Osteocyte (in vitro differentiated cells): Measurements from ENCODE around the gene AKT1. TPM values are rescaled to one million over a fixed set of nuclear protein-coding genes. Genes with fewer than 3 reads are reported as not detected.

Experiments used
- DNase-seq: peaks from one replicate; pipeline ENCODE4 v3.0.0; 2021; ENCODE audit warnings: mixed read lengths; ENCODE audit not compliant: unreplicated experiment; ENCODE audit errors: extremely low spot score
- H3K27ac Mint-ChIP-seq: one replicate; pipeline ENCODE4 v1.8.0; 2021; ENCODE audit warnings: mild to moderate bottlenecking, mixed read lengths; ENCODE audit not compliant: unreplicated experiment
- H3K27me3 Mint-ChIP-seq: one replicate; pipeline ENCODE4 v1.8.0; 2021; ENCODE audit warnings: mixed read lengths; ENCODE audit not compliant: unreplicated experiment
- H3K36me3 Mint-ChIP-seq: one replicate; pipeline ENCODE4 v1.8.0; 2021; ENCODE audit warnings: mixed read lengths; ENCODE audit not compliant: unreplicated experiment
- H3K4me1 Mint-ChIP-seq: one replicate; pipeline ENCODE4 v1.8.0; 2021; ENCODE audit warnings: mixed read lengths; ENCODE audit not compliant: unreplicated experiment
- H3K4me3 Mint-ChIP-seq: one replicate; pipeline ENCODE4 v1.8.0; 2021; ENCODE audit warnings: mild to moderate bottlenecking, moderate library complexity, mixed read lengths; ENCODE audit not compliant: unreplicated experiment
- H3K9me3 Mint-ChIP-seq: one replicate; pipeline ENCODE4 v1.8.0; 2021; ENCODE audit warnings: mixed read lengths; ENCODE audit not compliant: unreplicated experiment
- total RNA-seq: library from RNA; stranded (reverse); gene quantifications from 2 replicates; pipeline ENCODE4 v1.2.1, GENCODE V29; 2021
- TF ChIP-seq, protein P1 (sequence below): fragments of 200-600 bp; sonication (generic); IDR thresholded peaks from 2 replicates; pipeline ENCODE4 v1.5.0; 2021; ENCODE audit warnings: antibody characterized with exemption, mild to moderate bottlenecking, moderate library complexity

Gene AKT1
- total RNA-seq, 1 donor from 2014 or later: 157 TPM

DNA sequence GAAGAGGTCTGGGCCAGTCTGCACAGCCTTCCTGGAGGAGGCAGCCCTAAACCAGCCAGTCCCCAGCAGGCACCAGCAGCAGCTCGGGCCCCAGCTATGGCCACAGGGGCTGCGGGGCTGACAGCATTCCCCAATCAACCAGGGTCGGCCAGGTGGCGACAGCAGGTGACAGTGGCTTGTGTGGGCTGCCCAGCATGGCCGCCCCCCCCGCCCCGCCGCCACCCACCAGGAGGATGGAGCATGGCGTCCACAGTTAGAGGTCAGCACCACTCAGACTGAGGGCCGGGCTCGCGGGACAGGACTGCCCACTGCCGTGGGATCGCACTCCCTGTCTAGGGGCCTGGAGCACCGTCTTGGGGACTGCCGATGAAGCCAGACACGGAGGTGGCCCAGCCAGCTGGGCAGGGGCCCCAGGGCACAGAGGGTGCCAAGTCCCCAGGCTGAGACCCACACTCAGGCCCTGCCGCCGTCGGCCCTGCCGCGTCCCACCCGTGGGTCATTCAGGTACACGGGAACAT is 15.0 kb downstream of the AKT1 start:
- Mint-ChIP-seq H3K27ac (no peak overlapping the region), H3K27me3 (no peaks in the 10 kb centered on the region), H3K4me3 (no peak overlapping the region), H3K36me3 (peaks cover 3% of the 10 kb centered on the region), H3K9me3 (no peaks in the 10 kb centered on the region), H3K4me1 (peaks cover 11% of the 10 kb centered on the region)
- TF ChIP-seq, protein P1, sequence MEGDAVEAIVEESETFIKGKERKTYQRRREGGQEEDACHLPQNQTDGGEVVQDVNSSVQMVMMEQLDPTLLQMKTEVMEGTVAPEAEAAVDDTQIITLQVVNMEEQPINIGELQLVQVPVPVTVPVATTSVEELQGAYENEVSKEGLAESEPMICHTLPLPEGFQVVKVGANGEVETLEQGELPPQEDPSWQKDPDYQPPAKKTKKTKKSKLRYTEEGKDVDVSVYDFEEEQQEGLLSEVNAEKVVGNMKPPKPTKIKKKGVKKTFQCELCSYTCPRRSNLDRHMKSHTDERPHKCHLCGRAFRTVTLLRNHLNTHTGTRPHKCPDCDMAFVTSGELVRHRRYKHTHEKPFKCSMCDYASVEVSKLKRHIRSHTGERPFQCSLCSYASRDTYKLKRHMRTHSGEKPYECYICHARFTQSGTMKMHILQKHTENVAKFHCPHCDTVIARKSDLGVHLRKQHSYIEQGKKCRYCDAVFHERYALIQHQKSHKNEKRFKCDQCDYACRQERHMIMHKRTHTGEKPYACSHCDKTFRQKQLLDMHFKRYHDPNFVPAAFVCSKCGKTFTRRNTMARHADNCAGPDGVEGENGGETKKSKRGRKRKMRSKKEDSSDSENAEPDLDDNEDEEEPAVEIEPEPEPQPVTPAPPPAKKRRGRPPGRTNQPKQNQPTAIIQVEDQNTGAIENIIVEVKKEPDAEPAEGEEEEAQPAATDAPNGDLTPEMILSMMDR: no peak
- no peak for DNase-seq

DNA sequence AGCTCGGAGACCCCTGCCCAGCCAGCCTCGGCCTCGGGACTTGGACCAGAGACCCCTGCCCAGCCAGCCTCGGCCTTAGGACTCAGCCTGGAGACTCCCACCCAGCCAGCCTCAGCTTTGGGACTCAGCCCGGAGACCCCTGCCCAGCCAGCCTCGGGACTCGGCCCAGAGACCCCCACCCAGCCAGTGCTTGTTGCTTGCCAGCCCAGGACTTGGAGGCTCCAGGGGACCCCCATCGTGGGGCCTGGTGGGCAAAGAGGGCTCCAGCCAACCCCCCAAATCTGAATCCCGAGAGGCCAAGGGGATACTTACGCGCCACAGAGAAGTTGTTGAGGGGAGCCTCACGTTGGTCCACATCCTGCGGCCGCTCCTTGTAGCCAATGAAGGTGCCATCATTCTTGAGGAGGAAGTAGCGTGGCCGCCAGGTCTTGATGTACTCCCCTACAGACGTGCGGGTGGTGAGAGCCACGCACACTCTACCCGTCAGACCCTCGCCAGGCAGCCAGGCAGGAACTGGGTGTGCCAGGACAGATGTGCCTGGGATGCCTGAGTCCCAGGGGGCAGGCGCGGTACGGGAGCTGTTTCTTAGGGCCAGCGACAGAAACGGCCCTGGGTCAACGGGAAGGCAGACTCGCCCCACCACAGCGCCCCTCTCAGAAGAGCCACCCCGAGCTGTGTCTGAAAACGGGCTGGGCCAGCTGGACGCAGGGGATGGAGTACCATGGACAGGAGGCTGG is 15.6 kb downstream of the AKT1 start:
- TF ChIP-seq, protein P1: no peak
- H3K4me1 Mint-ChIP-seq: peaks cover 6% of the 10 kb centered on the region
- no peaks in the 10 kb centered on the region for H3K9me3 Mint-ChIP-seq
- no peak overlapping the region for H3K27ac Mint-ChIP-seq
- H3K36me3 Mint-ChIP-seq: peaks cover 3% of the 10 kb centered on the region
- DNase-seq: no peak
- no peaks in the 10 kb centered on the region for H3K27me3 Mint-ChIP-seq
- no peak overlapping the region for H3K4me3 Mint-ChIP-seq

DNA sequence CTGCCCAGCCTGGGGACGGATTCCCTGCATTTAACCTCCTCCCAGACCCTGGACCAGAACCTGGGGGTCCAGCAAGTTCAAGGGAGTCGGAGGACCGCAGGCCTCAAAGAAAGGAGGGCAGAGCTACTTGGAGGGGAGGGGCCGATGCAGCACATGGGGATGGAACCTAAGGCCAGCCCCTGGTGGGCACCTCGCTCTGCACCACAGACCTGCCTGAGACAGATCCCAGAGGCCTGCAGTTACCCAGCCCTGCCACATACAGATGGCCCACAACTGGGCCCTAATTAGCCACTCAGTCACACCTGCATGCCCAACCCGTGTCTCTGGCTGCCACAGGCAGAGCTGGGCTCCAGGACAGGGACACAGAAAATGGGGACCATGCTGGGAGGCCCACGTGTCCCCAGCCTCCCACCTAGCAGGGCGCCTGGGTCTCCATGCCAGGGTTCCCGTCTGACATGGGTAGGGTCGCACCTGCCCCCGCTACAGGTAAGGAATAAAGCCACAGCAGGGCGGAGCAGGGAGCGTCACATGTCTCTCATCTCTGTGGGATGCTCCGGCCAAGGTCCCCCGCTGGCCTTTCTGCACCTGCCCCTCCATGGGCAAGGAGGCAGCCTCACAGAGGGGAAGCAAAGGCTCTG is 16.7 kb downstream of the AKT1 start:
- Mint-ChIP-seq H3K27me3 (no peaks in the 10 kb centered on the region), H3K9me3 (no peaks in the 10 kb centered on the region), H3K4me1 (peaks cover 2% of the 10 kb centered on the region), H3K36me3 (peaks cover 3% of the 10 kb centered on the region), H3K4me3 (no peak overlapping the region), H3K27ac (no peak overlapping the region)
- TF ChIP-seq, protein P1: no peak
- DNase-seq: no peak

DNA sequence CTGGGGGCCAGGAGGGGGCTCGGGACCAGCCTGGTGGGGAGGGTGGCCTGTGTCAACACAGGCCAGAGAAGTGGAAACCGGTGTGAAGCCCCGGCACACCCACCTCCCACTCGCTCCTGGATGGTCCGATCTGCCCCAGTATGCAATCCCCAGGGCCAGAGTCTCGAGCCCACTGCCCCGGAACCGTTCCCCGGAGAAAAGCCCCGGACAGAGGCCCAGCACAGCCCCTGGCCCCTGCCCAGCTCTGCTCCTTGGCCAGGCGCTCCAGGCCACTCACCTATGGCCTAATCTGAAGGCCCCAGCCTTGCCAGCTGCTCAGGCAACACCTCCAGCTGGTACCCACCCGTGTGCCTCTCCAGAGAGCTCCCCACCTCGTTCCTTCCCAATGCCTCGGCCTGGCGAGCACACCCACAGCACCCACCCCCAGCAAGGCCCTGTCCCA is 17.7 kb downstream of the AKT1 start:
- H3K27ac Mint-ChIP-seq: no peak overlapping the region
- no peak overlapping the region for H3K4me3 Mint-ChIP-seq

More for the DNA sequence above, 17.7 kb downstream of the AKT1 start:
- Mint-ChIP-seq H3K27me3 (no peaks in the 10 kb centered on the region), H3K4me1 (no peaks in the 10 kb centered on the region), H3K36me3 (peaks cover 5% of the 10 kb centered on the region), H3K9me3 (no peaks in the 10 kb centered on the region)
- DNase-seq: no peak
- TF ChIP-seq, protein P1: no peak
